Fibroblast of gingiva (primary cell): ENCODE data around the gene TTN.
"Not testable (repeated sequence)": the region's sequence is repeated elsewhere in the genome, so short reads cannot be mapped to it uniquely, and the experiment has no call there.

Experiments used
- DNase-seq: peaks from one replicate; pipeline ENCODE4 v3.0.0-alpha.2; 2011; ENCODE audit warnings: low read depth

TTN gene

DNA sequence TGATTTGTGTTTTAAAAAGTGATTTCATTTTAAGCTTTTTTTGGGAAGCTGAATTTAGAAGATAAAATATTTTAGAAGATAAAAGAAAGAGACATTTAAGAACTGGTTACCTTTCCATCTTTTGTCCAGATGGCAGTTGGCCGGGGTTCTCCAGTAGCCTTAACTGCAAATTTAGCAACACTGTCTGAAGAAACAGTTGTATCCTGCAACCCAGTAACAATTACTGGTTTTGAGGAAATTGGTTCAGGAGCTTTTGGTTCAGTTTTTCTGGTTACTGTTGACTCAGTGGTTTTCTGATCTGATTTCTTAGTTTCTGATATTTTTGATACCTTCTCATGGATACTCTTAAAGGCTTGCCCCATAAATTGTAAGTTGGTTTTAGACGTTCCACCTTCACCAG, 277.1 kb downstream of the TTN start:
- no peak for DNase-seq

DNA sequence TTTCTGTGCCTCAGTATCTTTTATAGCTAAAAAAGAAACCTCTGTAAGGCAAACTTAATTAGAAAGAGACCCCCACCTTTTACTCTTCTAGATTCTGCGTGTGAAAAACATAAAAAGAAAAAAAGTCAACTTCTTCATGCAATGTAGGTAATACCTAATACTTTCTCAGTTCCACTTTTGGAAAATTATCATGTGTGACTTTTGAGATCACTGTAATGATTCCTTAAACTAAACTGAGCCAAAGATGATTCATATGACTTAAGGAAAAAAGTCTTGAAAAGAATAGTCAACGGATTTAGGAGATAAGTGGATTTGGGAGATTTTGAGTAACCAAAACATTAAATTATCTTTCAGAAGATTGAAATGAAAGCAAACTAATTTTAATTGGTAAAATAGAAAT, 278.0 kb downstream of the TTN start:
- DNase-seq = no peak

DNA sequence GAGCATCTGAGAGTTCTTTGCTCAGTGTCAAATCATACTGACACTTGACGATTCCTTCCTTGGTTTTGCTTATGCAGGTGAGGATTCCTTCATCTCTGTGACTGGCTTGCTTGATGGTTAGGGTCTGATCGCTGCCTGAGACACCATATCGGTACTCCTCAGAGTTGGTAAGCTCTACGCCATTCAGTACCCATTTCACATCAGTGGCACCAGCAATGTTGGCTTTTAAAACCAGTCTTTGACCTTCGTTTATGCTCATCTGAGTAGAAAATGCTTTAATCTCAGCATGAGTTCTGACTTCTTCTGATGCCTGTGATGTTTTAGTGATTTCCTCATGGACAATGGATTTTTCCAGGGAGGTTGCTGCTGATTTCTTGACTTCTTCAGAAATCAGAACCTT, 278.6 kb downstream of the TTN start:
- DNase-seq = no peak

DNA sequence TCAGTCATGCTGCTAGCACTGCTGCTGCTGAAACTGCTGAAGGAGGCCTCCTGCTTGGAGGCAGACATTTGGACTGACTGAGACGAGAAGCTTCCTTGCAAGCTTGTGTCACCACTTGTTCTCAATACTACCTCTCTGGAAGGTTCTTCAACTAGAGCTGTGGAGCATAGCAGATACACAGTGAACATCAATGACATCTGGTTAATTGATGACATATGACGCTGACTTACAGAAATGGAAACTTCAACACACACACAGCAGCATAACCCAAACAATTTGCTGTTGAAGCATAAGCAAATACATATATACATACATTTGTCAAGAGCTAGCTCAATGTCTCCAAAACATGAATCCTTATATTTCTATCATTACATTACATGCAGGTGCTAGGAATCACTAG, 279.6 kb downstream of the TTN start:
- no peak for DNase-seq

DNA sequence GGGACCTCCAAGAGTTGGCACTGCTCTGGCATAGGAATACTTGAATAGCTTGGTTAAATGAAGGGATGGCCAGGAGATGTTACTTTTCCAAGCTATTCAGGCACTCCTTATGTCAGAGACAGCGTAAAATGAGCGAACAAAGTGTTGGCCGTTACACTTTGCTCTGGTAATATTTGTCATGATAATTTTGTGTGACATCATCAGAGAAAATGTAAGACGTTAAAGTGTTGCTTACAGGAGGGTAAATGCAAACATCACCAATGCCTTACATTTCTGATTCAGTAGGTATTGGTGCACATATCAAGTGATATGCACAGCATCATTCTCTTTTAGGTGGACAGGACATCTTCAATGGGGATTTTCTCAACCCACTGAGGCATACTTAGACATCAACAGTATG, 281.0 kb downstream of the TTN start:
- no peak for DNase-seq

DNA sequence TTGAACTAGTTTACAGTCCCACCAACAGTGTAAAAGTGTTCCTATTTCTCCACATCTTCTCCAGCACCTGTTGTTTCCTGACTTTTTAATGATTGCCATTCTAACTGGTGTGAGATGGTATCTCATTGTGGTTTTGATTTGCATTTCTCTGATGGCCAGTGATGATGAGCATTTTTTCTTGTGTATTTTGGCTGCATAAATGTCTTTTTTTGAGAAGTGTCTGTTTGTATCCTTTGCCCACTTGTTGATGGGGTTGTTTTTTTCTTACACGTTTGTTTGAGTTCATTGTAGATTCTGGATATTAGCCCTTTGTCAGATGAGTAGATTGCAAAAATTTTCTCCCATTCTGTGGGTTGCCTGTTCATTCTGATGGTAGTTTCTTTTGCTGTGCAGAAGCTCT, 281.8 kb downstream of the TTN start:
- DNase-seq = not testable (repeated sequence)

DNA sequence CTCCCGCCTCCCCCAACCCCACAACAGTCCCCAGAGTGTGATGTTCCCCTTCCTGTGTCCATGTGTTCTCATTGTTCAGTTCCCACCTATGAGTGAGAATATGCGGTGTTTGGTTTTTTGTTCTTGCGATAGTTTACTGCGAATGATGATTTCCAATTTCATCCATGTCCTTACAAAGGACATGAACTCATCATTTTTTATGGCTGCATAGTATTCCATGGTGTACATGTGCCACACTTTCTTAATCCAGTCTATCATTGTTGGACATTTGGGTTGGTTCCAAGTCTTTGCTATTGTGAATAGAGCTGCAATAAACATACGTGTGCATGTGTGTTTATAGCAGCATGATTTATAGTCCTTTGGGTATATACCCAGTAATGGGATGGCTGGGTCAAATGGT, 282.2 kb downstream of the TTN start:
- DNase-seq = not testable (repeated sequence)

DNA sequence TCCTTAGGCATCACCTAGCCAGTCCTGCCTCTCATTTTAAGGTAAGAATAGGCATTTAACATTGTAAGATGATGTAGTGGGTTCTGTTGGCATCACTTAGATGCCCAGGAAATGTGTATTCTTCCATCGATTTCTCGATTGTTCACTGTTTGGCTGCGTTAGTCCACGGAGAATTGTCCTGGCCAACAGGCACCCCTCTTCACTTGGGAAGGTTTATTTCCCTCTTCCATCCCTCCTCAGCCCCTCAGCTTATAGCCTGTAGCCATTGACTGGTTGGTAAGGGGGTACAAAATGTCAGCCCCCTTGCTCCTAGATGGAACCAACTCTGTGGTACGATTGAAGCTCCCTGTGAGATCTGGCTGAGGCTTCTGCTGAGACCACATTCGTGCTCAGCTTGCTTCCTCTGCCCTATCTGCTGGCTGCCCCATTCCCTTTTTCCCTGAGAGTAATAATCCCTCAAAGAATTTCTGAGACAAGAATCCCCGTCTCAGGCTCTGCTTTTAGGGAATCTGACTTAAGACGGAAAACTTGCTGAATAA, 283.6 kb downstream of the TTN start:
- no peak for DNase-seq

DNA sequence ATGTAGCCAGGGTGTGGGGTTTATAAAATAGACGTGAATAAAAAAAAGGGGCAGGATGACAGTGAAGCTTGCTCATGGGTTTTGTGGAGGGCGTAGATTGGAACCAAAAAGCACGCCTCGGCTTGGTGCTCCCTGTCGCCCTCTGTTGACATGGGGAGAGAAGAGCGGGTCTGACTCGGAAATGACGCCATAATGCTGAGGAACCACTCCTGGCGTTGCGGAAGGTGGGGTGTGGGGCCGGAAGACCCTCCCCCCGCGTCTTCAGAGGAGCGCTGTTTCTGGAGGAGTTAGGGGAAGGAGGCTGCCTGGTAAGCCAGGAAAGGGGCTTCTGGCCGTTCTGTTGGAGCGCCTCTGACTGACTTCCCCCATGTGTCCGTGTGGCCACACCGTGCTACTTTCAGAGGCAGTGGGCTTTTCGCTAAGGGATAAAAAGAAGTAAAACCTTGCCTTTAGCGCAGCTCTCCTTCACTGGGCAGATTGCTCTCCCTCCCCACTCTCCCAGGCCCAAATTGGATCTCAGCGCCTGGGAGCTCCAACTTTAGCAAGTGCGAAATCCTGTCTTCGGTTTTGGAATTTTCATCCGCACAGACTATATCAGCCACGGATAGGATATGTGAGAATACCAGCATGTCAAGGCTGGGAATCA, 284.1 kb downstream of the TTN start:
- DNase-seq = peak; percentile 77

DNA sequence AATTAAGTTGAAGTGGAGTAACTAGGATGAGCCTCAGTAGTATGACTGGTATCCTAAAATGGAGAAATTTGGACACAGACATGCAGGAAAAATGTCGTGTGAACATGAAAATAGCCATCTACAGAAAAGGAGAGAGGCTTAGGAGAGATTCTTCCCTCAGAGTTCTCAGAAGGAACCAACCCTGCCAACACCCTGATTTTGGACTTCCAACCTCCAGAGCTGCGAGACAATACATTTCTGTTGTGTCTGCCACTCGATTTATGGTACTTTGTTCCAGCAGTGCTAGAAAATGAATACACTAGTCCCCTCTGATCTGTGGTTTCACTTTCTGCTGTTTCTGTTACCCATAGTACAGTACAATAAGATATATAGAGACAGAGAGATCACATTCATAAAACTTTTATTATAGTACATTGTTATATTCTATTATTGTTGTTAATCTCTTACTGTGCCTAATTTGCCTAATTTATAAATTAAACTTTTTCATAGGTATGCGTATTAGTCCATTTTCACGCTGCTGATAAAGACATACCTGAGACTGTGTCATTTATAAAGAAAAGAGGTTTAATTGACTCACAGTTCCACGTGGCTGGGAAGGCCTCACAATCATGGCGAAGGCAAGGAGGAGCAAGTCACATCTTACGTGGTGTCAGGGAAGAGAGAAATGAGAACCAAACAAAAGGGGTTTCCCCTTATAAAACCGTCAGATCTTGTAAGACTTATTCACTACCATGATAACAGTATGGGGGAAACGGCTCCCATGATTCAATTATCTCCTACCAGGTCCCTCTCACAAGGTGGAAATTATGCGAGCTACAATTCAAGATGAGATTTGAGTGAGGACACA, 285.7 kb downstream of the TTN start:
- no peak for DNase-seq

DNA sequence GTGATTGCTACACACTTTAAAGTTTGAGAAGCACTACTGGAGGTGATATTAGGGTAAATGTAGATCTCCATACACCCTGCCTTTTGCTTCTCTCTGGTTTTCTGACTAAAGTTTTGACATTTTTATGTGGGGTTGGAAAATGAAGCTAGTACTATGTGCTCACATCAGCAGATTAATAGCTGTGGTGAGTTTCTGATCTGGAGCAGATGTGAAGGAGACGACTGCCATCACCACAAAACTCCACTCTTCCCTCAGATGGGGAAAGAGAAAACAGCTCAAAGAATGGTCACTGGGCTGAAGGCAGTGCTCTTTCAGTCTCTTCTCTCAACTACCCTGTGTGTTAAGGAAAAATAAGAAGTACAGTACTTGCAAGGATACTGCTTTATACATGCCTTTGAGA, 289.7 kb downstream of the TTN start:
- no peak for DNase-seq

DNA sequence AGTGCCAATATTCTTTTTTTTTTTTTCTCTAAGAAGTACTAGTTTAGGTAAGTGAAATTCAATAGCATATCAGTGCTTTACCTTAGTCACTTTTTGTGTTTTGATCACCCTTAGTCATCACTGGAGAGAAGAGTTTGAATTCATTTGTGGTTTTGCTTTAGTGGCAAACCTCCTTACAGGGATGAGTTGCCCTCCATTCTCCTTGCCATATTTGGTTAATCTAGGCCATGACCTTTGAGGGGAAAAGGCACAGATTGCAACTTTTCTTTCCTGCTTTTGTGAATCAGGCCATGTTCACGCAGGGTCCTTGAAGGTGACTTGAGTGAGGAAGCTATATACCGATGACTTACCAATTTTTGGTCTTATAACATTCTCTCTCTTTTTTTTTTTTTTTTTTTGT, 292.6 kb downstream of the TTN start:
- DNase-seq = no peak

DNA sequence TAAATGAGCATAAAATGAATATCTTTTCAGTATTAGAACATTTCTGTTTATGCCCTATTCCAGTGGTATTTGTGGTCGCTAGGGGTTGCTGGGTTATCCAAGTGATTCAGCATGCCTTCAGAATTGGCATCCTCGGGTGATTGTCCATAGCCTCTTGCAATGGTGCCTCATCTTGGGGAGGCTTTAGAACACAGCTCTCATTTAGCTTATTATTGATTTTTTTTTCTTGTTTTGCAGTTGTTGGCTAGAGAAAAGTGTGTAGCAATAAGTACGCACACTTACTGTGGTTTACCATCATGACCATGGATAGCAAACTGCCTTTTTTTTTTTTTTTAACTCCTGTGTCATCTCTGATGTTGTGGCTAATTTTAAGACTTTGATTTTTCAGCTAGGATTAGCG, 293.3 kb downstream of the TTN start:
- DNase-seq = peak; percentile 14

DNA sequence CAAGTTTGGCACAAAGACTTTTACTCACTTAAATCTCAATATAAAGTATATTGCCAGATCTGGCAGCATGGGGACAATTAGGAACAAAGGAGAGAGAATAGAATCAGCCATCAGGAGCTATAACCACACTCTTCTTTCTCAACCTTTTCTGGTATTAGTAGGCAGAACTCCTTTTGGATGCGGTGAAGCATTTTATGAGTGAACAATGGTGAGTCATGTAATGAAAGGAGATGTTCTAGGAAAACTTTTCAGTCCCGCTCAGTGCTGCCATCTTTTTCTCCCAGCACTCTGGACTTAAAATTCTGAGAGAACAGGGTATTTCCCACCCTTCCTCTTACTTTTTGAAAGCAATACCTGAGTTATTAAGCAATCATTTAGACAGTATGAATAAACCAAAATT, 294.7 kb downstream of the TTN start:
- DNase-seq = no peak

DNA sequence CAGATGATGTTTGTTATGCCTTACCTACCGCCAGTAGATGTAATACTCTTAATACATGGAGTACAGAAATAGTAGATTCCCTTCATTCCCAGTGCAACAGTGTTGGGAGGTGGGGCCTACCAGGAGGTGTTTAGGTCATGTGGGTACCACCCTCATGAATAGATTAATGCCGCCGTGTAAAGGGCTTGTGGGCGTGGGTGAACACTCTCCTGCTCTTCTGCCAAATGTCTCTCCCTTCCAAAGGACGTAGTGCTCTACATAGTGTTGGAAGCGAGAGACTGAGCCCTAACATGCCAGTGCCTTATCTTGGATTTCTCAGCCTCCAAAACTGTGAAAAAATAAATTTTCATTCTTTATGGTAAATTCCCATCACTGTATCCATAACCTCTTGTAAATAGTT, 296.8 kb downstream of the TTN start:
- no peak for DNase-seq

DNA sequence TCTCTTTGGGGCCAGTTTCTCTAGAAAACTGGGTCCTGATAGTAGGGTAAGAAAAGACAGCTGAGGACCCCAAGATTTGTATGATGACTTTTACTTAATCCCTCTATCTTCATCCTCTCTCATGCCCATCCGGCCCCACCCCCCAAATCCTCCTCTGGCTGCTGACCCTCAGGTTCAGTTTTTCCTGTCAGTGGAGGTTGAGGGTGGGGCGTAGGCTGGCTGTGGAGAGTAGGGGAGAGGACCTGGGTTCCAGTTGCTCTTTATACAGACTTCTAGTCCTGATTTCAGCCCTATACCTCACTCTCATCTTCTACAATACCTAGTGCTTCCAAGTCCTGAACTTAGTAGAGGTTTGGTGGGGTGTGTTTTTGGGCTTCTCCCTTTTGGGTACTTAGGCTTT, 298.6 kb downstream of the TTN start:
- no peak for DNase-seq

DNA sequence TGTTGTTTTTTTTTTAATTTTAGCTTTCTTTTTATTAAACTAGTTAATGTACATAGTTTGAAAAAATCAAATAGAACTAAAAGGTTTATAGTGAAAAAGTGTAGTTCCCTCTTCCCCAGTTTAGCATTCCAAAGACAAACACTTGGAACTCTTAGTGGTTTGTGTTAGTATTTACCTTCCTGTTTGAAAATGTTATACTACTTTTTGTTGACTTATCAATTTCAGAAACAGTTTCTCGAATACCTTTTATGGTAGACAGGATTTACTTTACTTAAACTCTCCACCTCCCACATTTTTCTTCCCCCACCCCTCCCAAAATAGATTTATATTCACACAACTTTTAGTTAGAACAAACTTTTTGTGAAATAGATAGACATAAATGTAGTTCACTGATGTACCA, 300.3 kb downstream of the TTN start:
- no peak for DNase-seq

DNA sequence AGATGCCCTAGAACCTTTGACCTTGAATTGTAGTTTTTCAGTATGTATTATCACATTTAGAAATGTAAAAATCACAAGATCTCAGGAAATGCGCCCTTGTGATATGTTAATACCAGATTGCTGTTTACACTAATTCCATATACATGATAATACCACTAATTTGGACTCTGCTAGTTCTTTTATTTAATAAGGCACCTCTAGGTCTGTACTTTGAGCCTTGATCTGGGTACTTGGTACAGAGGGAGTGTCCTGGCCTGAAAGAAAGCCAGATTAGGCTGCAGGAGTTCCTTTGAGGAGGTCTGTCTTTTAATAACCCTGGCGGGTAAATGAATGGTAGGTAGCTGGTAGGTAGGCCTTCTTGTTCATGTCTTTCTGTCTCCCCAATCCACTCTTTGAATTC, 300.7 kb downstream of the TTN start:
- DNase-seq = no peak

DNA sequence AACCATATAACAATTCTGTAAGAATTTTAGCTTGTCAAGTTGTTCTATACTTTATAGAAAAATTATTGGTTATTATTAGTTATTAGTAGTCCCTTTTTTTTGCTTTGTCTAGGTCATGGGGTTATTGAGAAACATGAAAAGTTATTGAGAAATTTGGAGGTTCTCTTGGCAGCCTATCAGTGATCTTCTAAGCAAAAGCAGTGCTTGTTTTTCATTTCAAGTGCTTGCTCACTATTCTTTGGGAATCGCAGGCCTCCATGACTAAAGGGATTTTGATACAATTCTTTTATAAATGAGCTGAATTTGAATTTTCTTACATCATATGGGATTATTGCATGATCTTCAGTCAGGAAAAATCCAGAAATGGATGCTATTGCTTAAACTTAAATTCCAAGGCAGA, 301.1 kb downstream of the TTN start:
- DNase-seq = peak; percentile 60

DNA sequence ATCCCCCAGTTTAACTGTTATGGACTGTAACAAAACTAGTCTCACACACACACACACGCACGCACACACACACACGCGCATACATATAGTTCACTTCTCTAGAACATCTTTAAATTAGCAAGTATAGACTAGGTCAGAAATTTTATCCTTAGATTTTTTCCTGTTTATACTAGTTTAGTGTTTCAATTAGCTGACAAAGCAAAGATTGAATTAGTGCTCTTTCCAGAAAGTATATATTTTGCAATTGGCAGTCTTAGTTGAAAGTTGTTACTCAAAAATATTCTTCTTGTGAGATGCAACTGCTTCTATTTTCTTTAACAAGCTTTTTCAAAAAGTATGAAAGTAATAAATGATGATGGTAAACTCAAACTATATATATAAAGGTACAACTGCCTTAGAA, 304.5 kb downstream of the TTN start:
- DNase-seq = no peak

DNA sequence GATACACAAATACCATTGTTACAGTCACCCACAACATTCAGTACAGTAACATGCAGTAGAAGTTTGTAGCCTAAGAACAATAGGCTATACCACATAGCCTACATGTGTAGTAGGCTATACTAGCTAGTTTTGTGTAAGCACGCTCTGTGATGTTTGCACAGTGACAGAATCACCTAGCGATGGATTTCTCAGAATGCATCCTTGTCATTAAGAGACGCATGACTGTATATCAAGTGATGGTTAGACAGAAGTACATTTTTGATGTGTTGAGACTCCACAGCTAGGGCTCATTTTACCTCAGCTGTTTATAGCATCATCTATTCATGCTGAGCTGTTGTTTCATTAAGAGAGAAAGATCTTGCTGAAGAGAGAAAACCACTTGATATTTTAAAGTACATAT, 307.6 kb downstream of the TTN start:
- DNase-seq = no peak

DNA sequence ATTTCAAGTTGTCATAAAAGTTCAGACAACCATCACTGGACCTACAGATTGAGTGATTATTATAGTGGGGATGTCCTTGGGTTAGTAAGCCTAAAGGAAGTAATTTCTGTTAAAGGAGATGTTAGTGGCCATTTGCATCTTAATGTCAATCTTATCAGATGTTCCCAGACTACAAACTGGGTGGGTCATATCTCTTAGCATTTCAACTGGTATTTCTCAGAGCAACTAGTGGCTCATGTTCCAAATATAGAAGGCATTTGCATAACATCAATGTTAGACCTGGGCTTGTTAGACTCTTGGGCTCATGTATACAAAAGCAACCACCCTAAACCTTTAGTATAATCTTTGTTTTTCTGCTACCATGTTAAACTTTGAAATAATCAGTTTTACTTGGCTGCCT, 309.1 kb downstream of the TTN start:
- DNase-seq = no peak

DNA sequence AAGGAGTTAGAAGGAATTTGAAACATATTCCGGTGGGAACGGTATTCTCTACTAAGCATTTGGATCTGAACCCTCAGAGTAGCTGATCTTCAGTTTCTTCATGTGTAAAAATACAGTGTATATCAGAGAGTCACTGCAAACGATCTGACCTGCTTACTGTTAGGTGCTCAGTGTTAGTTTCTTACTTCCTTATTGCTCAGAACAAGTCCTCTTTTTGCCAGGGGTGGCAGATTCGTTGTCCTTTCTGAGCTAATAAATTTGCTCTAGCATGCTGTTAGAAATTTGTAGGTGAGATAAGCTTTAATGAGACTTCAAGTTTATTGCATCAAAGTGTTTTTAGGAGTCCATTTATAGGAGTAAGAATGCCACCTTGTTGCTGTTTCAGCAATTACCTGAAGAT, 311.2 kb downstream of the TTN start:
- no peak for DNase-seq

DNA sequence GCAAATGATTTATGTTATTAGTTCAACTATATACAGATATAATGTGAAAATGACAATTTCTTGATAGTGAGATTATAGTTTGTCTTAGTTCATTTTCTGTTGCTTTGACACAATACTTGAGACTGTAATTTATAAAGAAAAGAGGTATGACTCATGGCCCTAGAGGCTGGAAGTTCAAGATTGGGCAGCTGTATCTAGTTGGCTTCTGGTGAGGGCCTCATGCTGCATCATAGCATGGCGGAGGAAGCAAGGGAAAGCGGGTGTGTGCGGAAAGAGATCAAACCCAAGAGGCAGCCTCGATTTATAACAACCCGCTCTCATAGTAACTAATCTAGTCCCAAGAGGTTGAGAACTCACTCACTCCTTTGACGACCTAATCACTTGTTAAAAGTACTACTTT, 315.6 kb downstream of the TTN start:
- no peak for DNase-seq
